ENCODE results near the gene PRPF40A.
"Not testable (repeated sequence)": the region's sequence is repeated elsewhere in the genome, so short reads cannot be mapped to it uniquely, and the experiment has no call there.

PRPF40A gene

DNA sequence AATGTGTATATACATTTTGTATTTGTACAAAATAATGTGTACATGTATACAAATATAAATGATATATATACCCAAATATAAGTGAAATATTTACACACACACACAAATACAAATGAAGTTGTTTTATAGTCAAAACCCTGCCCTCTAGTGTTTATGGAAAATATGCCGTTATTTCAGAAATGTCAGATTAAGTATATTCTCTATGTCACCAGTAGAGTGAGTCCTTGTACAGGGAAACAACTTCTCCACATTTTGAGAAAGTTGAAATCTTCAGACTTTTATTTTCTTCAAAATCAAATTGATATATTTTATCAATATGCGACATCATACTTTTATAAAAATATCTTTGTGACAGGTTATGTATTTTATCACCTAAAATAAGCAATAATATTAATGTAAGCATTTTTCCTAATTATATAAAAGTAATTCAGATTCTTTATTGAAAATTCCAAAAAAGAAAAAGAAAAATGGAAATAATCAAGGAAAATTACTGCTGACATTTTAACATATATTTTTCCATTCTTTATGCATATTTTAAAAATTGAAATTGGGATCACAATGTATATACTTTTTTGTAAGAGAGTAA, 23.6 kb upstream of the PRPF40A start:
- Histone ChIP-seq H3K27me3 (ENCODE audit: control insufficient read depth in 5 of 5, insufficient read depth in 4 of 5, low read length in 5 of 5) (no peaks in the 10 kb centered on the region), H3K9ac (ENCODE audit: low read length in 5 of 5) (no peak overlapping the region), H3K4me1 (ENCODE audit: control insufficient read depth in 5 of 5, insufficient read depth in 5 of 5, low read length in 5 of 5) (no peaks in the 10 kb centered on the region), H3K9me3 (ENCODE audit: control insufficient read depth in 5 of 5, low read length in 5 of 5) (no peaks in the 10 kb centered on the region), H3K27ac (ENCODE audit: low read depth, low read length) (no peak overlapping the region), H3K4me3 (ENCODE audit: low read depth in 1 of 5, low read length in 5 of 5) (no peak overlapping the region), H3K36me3 (ENCODE audit: control insufficient read depth in 5 of 5, insufficient read depth in 5 of 5, low read length in 5 of 5) (peaks cover 10 to 25% (median 23%) of the 10 kb centered on the region in 5 donors)

DNA sequence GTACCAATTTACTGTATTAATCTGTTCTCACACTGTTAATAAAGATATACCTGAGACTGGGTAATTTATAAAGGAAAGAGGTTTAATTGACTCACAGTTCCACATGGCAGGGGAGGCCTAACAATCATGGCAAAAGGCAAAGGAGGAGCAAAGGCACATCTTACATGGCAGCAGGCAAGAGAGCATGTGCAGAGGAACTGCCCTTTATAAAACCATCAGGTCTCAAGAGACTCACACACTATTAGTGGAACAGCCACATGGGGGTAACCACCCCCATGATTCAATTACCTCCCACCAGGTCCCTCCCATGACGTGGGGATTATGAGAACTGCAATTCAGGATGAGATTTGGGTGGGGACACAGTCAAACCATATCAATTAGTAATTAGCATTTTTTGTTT, 22.4 kb upstream of the PRPF40A start:
- H3K4me3 ChIP-seq (ENCODE audit: low read depth in 1 of 5, low read length in 5 of 5); H3K27ac ChIP-seq (ENCODE audit: low read depth, low read length); H3K9ac ChIP-seq (ENCODE audit: low read length in 5 of 5); H3K9me3 ChIP-seq (ENCODE audit: control insufficient read depth in 5 of 5, low read length in 5 of 5); H3K4me1 ChIP-seq (ENCODE audit: control insufficient read depth in 5 of 5, insufficient read depth in 5 of 5, low read length in 5 of 5); H3K27me3 ChIP-seq (ENCODE audit: control insufficient read depth in 5 of 5, insufficient read depth in 4 of 5, low read length in 5 of 5): not testable (repeated sequence)
- peaks cover 12 to 25% (median 21%) of the 10 kb centered on the region in 5 donors for H3K36me3 ChIP-seq (ENCODE audit: control insufficient read depth in 5 of 5, insufficient read depth in 5 of 5, low read length in 5 of 5)

DNA sequence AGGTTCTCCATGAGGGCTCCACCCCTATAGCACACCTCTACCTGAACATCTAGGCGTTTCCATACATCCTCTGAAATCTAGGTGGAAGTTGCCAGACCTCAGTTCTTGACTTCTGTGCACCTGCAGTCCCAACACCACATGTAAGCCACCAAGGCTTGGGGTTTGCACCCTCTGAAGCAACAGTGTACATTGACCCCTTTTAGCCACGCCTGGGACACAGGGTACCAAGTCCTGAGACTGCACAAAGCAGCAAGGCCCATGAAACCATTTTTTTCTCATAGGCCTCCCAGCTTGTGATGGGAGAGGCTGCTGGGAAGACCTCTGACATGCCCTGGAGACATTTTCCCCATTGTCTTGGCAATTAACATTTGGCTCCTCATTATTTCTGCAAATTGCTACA, 21.2 kb upstream of the PRPF40A start:
- H3K36me3 ChIP-seq (ENCODE audit: control insufficient read depth in 5 of 5, insufficient read depth in 5 of 5, low read length in 5 of 5) = peaks cover 12 to 25% (median 19%) of the 10 kb centered on the region in 5 donors
- H3K4me3 ChIP-seq (ENCODE audit: low read depth in 1 of 5, low read length in 5 of 5) = no peak overlapping the region
- H3K27ac ChIP-seq (ENCODE audit: low read depth, low read length) = no peak overlapping the region
- H3K9me3 ChIP-seq (ENCODE audit: control insufficient read depth in 5 of 5, low read length in 5 of 5) = no peaks in the 10 kb centered on the region
- H3K4me1 ChIP-seq (ENCODE audit: control insufficient read depth in 5 of 5, insufficient read depth in 5 of 5, low read length in 5 of 5) = no peaks in the 10 kb centered on the region
- no peak overlapping the region for H3K9ac ChIP-seq (ENCODE audit: low read length in 5 of 5)
- no peaks in the 10 kb centered on the region for H3K27me3 ChIP-seq (ENCODE audit: control insufficient read depth in 5 of 5, insufficient read depth in 4 of 5, low read length in 5 of 5)

DNA sequence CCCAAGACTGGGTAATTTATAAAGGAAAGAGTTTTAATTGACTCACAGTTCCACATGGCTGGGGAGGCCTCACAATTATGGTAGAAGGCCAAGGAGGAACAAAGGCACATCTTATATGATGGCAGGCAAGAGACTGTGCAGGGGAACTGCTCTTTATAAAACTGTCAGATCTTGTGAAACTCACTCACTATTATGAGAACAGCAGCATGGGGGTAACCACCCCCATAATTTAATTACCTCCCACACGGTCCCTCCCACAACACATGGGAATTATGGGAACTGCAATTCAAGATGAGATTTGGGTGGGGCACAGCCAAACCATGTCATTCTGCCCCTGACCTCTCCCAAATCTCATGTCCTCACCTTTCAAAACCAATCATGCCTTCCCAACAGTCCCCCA, 20.2 kb upstream of the PRPF40A start:
- peaks cover 12 to 22% (median 17%) of the 10 kb centered on the region in 5 donors for H3K36me3 ChIP-seq (ENCODE audit: control insufficient read depth in 5 of 5, insufficient read depth in 5 of 5, low read length in 5 of 5)
- H3K4me1 ChIP-seq (ENCODE audit: control insufficient read depth in 5 of 5, insufficient read depth in 5 of 5, low read length in 5 of 5); H3K9ac ChIP-seq (ENCODE audit: low read length in 5 of 5); H3K9me3 ChIP-seq (ENCODE audit: control insufficient read depth in 5 of 5, low read length in 5 of 5); H3K4me3 ChIP-seq (ENCODE audit: low read depth in 1 of 5, low read length in 5 of 5); H3K27me3 ChIP-seq (ENCODE audit: control insufficient read depth in 5 of 5, insufficient read depth in 4 of 5, low read length in 5 of 5); H3K27ac ChIP-seq (ENCODE audit: low read depth, low read length): not testable (repeated sequence)

DNA sequence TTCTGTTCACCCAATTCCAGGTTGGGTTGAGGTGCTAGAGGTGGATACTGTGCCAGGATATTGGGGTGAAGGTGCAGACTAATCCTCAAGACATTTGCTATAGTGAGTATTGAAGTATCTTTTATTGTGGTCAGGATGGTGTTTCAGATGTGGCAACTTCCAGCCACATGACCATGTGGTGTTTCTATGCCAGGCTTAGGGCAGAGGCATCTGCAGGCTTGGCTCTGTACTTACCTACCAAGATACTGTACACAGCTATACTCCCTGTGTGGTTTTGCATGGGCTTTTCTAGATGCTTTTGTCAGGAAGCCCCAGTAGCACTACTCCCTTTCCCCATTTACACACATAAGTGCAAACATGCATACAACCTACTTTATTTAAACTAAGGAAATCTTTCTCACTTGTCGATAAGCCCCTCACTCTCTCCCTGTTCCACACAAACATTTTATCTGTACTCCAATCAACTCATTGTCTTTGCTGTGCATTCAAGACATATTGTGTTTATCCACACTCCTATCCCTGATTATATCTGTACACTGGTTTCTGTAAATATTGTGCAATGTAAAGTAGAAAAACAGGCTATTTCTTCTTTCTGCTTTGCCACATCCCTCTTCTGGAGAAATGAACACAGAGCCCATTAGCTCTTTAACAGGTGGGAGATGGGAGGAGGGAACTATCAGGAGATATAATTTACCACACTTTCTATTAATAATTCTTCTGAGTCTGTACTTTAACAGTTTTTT, 13.5 kb upstream of the PRPF40A start:
- Histone ChIP-seq H3K9ac (ENCODE audit: low read length in 5 of 5) (no peak overlapping the region), H3K27ac (ENCODE audit: low read depth, low read length) (no peak overlapping the region), H3K4me3 (ENCODE audit: low read depth in 1 of 5, low read length in 5 of 5) (no peak overlapping the region), H3K27me3 (ENCODE audit: control insufficient read depth in 5 of 5, insufficient read depth in 4 of 5, low read length in 5 of 5) (no peaks in the 10 kb centered on the region), H3K4me1 (ENCODE audit: control insufficient read depth in 5 of 5, insufficient read depth in 5 of 5, low read length in 5 of 5) (peaks cover 0 to 8% (median 5%) of the 10 kb centered on the region in 5 donors), H3K9me3 (ENCODE audit: control insufficient read depth in 5 of 5, low read length in 5 of 5) (no peaks in the 10 kb centered on the region), H3K36me3 (ENCODE audit: control insufficient read depth in 5 of 5, insufficient read depth in 5 of 5, low read length in 5 of 5) (peaks cover 0 to 2% (median 0%) of the 10 kb centered on the region in 5 donors)

DNA sequence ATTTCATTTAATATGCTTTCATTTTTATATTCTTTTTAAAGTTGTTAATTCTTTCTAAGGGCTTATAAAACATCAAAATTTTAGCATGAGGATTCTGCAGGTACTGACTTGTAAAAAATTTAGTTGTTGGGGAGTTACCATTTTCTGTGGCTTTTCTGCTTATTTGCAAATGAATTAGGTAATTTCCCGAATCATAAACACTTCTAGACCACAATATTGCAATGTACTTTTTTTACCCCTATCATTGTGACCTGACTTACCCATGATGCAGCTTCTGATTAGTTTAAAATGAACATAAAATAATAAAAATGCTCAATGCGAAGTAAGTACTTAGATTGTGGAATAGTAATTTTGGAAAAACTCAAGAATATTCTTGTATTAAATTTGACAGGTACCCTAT, 12.6 kb upstream of the PRPF40A start:
- H3K36me3 ChIP-seq (ENCODE audit: control insufficient read depth in 5 of 5, insufficient read depth in 5 of 5, low read length in 5 of 5) = peaks cover 0 to 3% (median 0%) of the 10 kb centered on the region in 5 donors
- no peak overlapping the region for H3K9ac ChIP-seq (ENCODE audit: low read length in 5 of 5)
- H3K4me3 ChIP-seq (ENCODE audit: low read depth in 1 of 5, low read length in 5 of 5) = no peak overlapping the region
- peaks cover 0 to 8% (median 5%) of the 10 kb centered on the region in 5 donors for H3K4me1 ChIP-seq (ENCODE audit: control insufficient read depth in 5 of 5, insufficient read depth in 5 of 5, low read length in 5 of 5)
- no peaks in the 10 kb centered on the region for H3K27me3 ChIP-seq (ENCODE audit: control insufficient read depth in 5 of 5, insufficient read depth in 4 of 5, low read length in 5 of 5)
- H3K9me3 ChIP-seq (ENCODE audit: control insufficient read depth in 5 of 5, low read length in 5 of 5) = no peaks in the 10 kb centered on the region
- no peak overlapping the region for H3K27ac ChIP-seq (ENCODE audit: low read depth, low read length)

DNA sequence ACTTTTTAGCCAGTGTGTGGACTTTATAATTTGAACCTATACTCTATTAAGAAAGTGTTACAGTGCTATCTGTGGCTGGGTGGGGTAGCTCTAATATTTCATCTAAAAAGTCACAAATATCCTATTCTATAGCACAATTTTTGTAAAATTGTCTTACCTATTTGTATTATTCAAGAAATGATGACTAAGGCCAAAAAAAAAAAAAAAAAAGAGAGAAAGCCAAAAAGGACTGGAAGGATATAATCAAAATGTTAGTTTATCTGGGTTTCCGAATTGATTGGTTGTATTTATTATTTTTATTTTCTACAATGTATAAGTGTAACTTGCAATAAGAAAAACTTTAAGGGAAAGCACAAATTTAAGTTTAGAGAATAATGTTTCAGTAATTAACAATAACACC, 6.7 kb upstream of the PRPF40A start:
- peaks cover 0 to 19% (median 16%) of the 10 kb centered on the region in 5 donors for H3K4me1 ChIP-seq (ENCODE audit: control insufficient read depth in 5 of 5, insufficient read depth in 5 of 5, low read length in 5 of 5)
- peaks cover 0 to 6% (median 0%) of the 10 kb centered on the region in 5 donors for H3K36me3 ChIP-seq (ENCODE audit: control insufficient read depth in 5 of 5, insufficient read depth in 5 of 5, low read length in 5 of 5)
- H3K9me3 ChIP-seq (ENCODE audit: control insufficient read depth in 5 of 5, low read length in 5 of 5) = no peaks in the 10 kb centered on the region
- no peaks in the 10 kb centered on the region for H3K27me3 ChIP-seq (ENCODE audit: control insufficient read depth in 5 of 5, insufficient read depth in 4 of 5, low read length in 5 of 5)
- no peak overlapping the region for H3K27ac ChIP-seq (ENCODE audit: low read depth, low read length)
- H3K4me3 ChIP-seq (ENCODE audit: low read depth in 1 of 5, low read length in 5 of 5) = no peak overlapping the region
- H3K9ac ChIP-seq (ENCODE audit: low read length in 5 of 5) = no peak overlapping the region

DNA sequence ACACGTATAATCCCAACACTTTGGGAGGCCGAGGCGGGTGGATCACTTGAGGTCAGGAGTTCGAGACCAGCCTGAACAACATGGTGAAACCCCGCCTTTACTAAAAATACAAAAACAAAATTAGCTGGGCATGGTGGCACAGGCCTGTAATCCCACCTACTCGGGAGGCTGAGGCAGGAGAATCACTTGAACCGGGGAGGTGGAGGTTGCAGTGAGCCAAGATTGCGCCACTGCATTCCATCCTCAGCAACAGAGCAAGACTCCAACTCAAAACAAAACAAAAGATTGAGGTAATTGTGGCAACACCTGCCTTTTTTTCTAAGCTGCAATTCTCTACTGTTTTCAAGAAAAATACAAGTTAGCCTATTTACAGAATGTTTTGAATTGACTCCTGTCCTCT, 5.4 kb upstream of the PRPF40A start:
- H3K9ac ChIP-seq (ENCODE audit: low read length in 5 of 5); H3K27me3 ChIP-seq (ENCODE audit: control insufficient read depth in 5 of 5, insufficient read depth in 4 of 5, low read length in 5 of 5); H3K4me3 ChIP-seq (ENCODE audit: low read depth in 1 of 5, low read length in 5 of 5); H3K36me3 ChIP-seq (ENCODE audit: control insufficient read depth in 5 of 5, insufficient read depth in 5 of 5, low read length in 5 of 5); H3K27ac ChIP-seq (ENCODE audit: low read depth, low read length); H3K9me3 ChIP-seq (ENCODE audit: control insufficient read depth in 5 of 5, low read length in 5 of 5): not testable (repeated sequence)
- peaks cover 0 to 21% (median 17%) of the 10 kb centered on the region in 5 donors for H3K4me1 ChIP-seq (ENCODE audit: control insufficient read depth in 5 of 5, insufficient read depth in 5 of 5, low read length in 5 of 5)

DNA sequence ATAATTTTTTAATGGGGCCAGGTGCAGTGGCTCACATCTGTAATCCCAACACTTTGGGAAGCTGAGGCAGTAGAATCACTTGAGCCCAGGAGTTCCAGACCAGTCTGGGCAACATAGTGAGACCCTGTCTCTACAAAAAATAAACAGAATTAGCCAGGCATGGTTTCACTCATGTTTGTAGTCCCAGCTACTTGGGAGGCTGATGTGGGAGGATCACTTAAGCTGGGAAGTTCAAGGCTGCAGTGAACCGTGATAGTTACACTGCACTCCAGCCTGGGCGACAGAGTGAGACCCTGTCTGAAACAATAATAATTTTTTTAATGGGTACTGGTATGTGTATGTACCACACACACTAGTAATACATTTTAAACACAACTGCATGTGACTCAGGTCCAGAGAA, 3.5 kb upstream of the PRPF40A start:
- Histone ChIP-seq H3K9ac (ENCODE audit: low read length in 5 of 5) (no peak overlapping the region), H3K9me3 (ENCODE audit: control insufficient read depth in 5 of 5, low read length in 5 of 5) (no peaks in the 10 kb centered on the region), H3K4me1 (ENCODE audit: control insufficient read depth in 5 of 5, insufficient read depth in 5 of 5, low read length in 5 of 5) (peaks cover 0 to 34% (median 28%) of the 10 kb centered on the region in 5 donors), H3K4me3 (ENCODE audit: low read depth in 1 of 5, low read length in 5 of 5) (no peak overlapping the region), H3K36me3 (ENCODE audit: control insufficient read depth in 5 of 5, insufficient read depth in 5 of 5, low read length in 5 of 5) (peaks cover 0 to 6% (median 0%) of the 10 kb centered on the region in 5 donors), H3K27me3 (ENCODE audit: control insufficient read depth in 5 of 5, insufficient read depth in 4 of 5, low read length in 5 of 5) (no peaks in the 10 kb centered on the region), H3K27ac (ENCODE audit: low read depth, low read length) (no peak overlapping the region)

DNA sequence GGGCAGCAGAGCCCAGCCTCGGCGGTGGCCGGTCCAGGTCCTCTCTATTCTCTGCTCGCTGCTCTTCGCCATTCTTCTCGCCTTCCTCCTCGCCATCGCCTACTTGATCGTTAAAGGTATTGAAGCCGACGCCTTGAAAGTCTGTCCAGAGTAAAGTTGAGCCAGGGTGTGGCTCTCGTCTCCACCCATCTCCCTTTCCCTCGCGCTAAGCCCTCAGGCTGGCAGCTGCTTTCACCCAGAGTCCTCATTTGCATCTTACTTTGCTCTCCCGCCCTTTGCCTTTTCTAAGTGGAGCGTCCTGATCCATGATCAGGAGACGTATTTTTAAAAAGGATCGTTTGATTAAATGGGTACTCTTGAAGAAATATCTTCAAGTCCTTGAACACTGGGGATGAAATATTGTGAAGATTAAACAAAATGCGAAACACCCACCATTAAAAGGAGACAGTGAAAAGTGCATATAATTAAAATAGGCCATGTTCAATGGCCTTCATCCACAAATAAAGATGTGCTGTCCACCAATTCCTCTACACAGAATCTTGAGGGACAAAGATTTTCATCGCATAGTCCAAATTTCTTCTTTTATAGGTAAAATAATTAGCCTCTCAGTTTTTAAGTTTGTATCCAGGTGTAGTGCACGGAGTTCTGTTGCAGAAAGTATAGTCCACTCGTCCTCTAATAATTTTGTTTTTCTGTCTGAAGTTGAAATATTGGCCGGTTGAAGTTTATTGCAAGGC, 1.8 kb upstream of the PRPF40A start:
- H3K27ac ChIP-seq (ENCODE audit: low read depth, low read length) = peak overlapping the region; percentile 95
- peaks cover 0 to 37% (median 31%) of the 10 kb centered on the region in 5 donors for H3K4me1 ChIP-seq (ENCODE audit: control insufficient read depth in 5 of 5, insufficient read depth in 5 of 5, low read length in 5 of 5)
- peak overlapping the region; percentile 93 to 100 (median 98) for H3K4me3 ChIP-seq (ENCODE audit: low read depth in 1 of 5, low read length in 5 of 5)
- no peaks in the 10 kb centered on the region for H3K27me3 ChIP-seq (ENCODE audit: control insufficient read depth in 5 of 5, insufficient read depth in 4 of 5, low read length in 5 of 5)
- peak overlapping the region; percentile 44 to 99 (median 95) for H3K9ac ChIP-seq (ENCODE audit: low read length in 5 of 5)
- H3K36me3 ChIP-seq (ENCODE audit: control insufficient read depth in 5 of 5, insufficient read depth in 5 of 5, low read length in 5 of 5) = peaks cover 0 to 7% (median 6%) of the 10 kb centered on the region in 5 donors
- no peaks in the 10 kb centered on the region for H3K9me3 ChIP-seq (ENCODE audit: control insufficient read depth in 5 of 5, low read length in 5 of 5)

All from subcutaneous abdominal adipose tissue (tissue), 5 donors.